GM18909 (cell line): ENCODE measurements around the gene LRFN4.

Source experiments
- ATAC-seq: cut with Tn5 transposase; IDR thresholded peaks from one replicate; pipeline ENCODE4 v1.9.1; 2021; ENCODE audit warnings: mild to moderate bottlenecking; ENCODE audit not compliant: unreplicated experiment, poor library complexity

The LRFN4 gene

GRCh38 chr11:66885469-66885868, 28.6 kb downstream of the LRFN4 start:
- ATAC-seq: no peak

GRCh38 chr11:66885950-66886440, 29.1 kb downstream of the LRFN4 start:
- no peak for ATAC-seq

GRCh38 chr11:66886671-66887221, 29.9 kb downstream of the LRFN4 start:
- no peak for ATAC-seq

GRCh38 chr11:66887526-66887925, 30.7 kb downstream of the LRFN4 start:
- no peak for ATAC-seq

GRCh38 chr11:66888282-66888681, 31.4 kb downstream of the LRFN4 start:
- no peak for ATAC-seq

- no peak for ATAC-seq
Measured at GRCh38 chr11:66889960-66890359, 33.1 kb downstream of the LRFN4 start.

GRCh38 chr11:66891851-66892660, 35.2 kb downstream of the LRFN4 start:
- ATAC-seq: peak; percentile 75

GRCh38 chr11:66892911-66893310, 36.0 kb downstream of the LRFN4 start:
- no peak for ATAC-seq

- ATAC-seq: no peak
Measured at GRCh38 chr11:66894141-66894540, 37.3 kb downstream of the LRFN4 start.

- no peak for ATAC-seq
Measured at GRCh38 chr11:66901964-66902390, 45.1 kb downstream of the LRFN4 start.

- ATAC-seq: no peak
Measured at GRCh38 chr11:66902486-66903177, 45.8 kb downstream of the LRFN4 start.

GRCh38 chr11:66904055-66904454, 47.2 kb downstream of the LRFN4 start:
- ATAC-seq: no peak

- no peak for ATAC-seq
Measured at GRCh38 chr11:66904561-66904960, 47.7 kb downstream of the LRFN4 start.

- ATAC-seq: no peak
Measured at GRCh38 chr11:66904981-66905521, 48.2 kb downstream of the LRFN4 start.

- no peak for ATAC-seq
Measured at GRCh38 chr11:66905631-66906030, 48.8 kb downstream of the LRFN4 start.

- ATAC-seq: no peak
Measured at GRCh38 chr11:66906061-66906733, 49.3 kb downstream of the LRFN4 start.

GRCh38 chr11:66907751-66908630, 51.1 kb downstream of the LRFN4 start:
- no peak for ATAC-seq

- ATAC-seq: no peak
Measured at GRCh38 chr11:66909181-66909580, 52.3 kb downstream of the LRFN4 start.

GRCh38 chr11:66910016-66910415, 53.2 kb downstream of the LRFN4 start:
- no peak for ATAC-seq
